Psoas muscle (tissue), 8 donors: ENCODE data around the gene DNAH12. TPM values are rescaled to one million over a fixed set of nuclear protein-coding genes. Genes with fewer than 3 reads are reported as not detected.
A peak's percentile ranks its signal among the peaks of the same experiment; 100 is the strongest.

ENCODE experiments used
- ATAC-seq, 4 donors: fragments of 200-7000 bp; cut with Tn5 transposase; one replicate each; pipeline ENCODE4 v1.9.1; 2020; ENCODE audit warnings: moderate library complexity in 3 of 4, mild to moderate bottlenecking in 2 of 4
- DNase-seq, 2 donors: peaks; one replicate each; pipeline ENCODE4 v3.0.0-alpha.2; 2020
- H3K27ac ChIP-seq: fragments of 200-600 bp; one replicate; pipeline ENCODE4 v1.8.0; 2022
- H3K27me3 ChIP-seq, 3 donors: fragments of 200-600 bp in 1 of 3; one replicate each; pipeline versions ENCODE4 v1.6.1 to v1.8.0; 2013 to 2022; ENCODE audit warnings: low read length in 2 of 3, mild to moderate bottlenecking in 2 of 3, moderate library complexity in 1 of 3; ENCODE audit not compliant: insufficient read depth in 3 of 3
- H3K36me3 ChIP-seq, 2 donors: fragments of 200-600 bp in 1 of 2; one replicate each; pipeline versions ENCODE4 v1.6.1 to v1.8.0; 2013 to 2022; ENCODE audit warnings: low read depth in 1 of 2, mild to moderate bottlenecking in 1 of 2, moderate library complexity in 1 of 2; ENCODE audit not compliant: insufficient read depth in 1 of 2
- H3K4me1 ChIP-seq: fragments of 200-600 bp; one replicate; pipeline ENCODE4 v1.8.0; 2022
- H3K4me3 ChIP-seq: fragments of 200-600 bp; one replicate; pipeline ENCODE4 v1.8.0; 2022; ENCODE audit warnings: mild to moderate bottlenecking
- H3K9me3 ChIP-seq: fragments of 200-600 bp; one replicate; pipeline ENCODE4 v1.8.0; 2022
- WGBS, 3 donors: extraction: QIAGEN DNeasy Blood & Tissue Kit; methylation state at CpG; one replicate each; pipeline versions ENCODE4 v1.1.6 to v1.1.7; 2013; 5-methylcytosine and 5-hydroxymethylcytosine counted together
- intact Hi-C, 2 donors: fragments of 100-400 bp; cut with DNase I; formaldehyde crosslinking; loops; one replicate each; pipeline versions ENCODE4 v1.11.0 to v1.14.2; 2022
- polyA plus RNA-seq, 3 donors: library from polyadenylated mRNA; stranded (reverse); fragments of 200-250 nt; gene quantifications; one replicate each; pipeline ENCODE4 v1.2.3, GENCODE V29; 2013
- total RNA-seq, 4 donors: library from RNA; stranded (reverse); fragmentation: NEBNext Ultra II Directional in 2 of 4; extraction: Animal tissue kit (Norgen Biotek cat#: 25700) in 2 of 4; gene quantifications; one replicate each; pipeline versions ENCODE4 v1.2.1 to v1.2.4, GENCODE V29; 2021 to 2023
- TF ChIP-seq, protein P1 (sequence below): fragments of 200-600 bp; IDR thresholded peaks from one replicate; pipeline ENCODE4 v1.8.0; 2022; ENCODE audit warnings: antibody characterized with exemption
- donor health status: healthy with polysubstance abuse.
- donor health status: DM: no; HTN: no; CAD: no; lungs with moderate emphysema.
- donor health status: Bipolar disorder and iron deficiency.
- donor health status: healthy.
- donor health status: DM: yes; HTN: yes; CAD: no.
- donor health status: DM: no; HTN: no; CAD: no.
- donor health status: DM: no; HTN: no; CAD: no.
- donor health status: DM: yes; HTN: yes; CAD: no.

Gene DNAH12
- total and polyA plus RNA-seq, 7 donors = under 0.01 to 0.34 (median 0.08) TPM; not detected in 1

GRCh38 chr3:57559526-57559925 lies 15.4 kb upstream of the DNAH12 start:
- 93 to 97% (median 97%) methylated on average over 1 of the region's 1 CpG for WGBS, 3 donors
- Histone ChIP-seq H3K9me3 (no peaks in the 10 kb centered on the region), H3K4me1 (peaks cover 32% of the 10 kb centered on the region)

GRCh38 chr3:57557085-57557537 lies 13.0 kb upstream of the DNAH12 start:
- intact Hi-C loops = loop anchor here (2.0 to 5.0 kb wide), 2 partner anchors 40 kb away; partner anchors contain the start of gene ARF4 (in 2 of the 2)

More at GRCh38 chr3:57559526-57559925, 15.4 kb upstream of the DNAH12 start:
- H3K27ac ChIP-seq = no peak overlapping the region
- H3K4me3 ChIP-seq = no peak overlapping the region
- intact Hi-C loops = loop anchor here in 1 of 2 donors (5.0 kb wide), 1 partner anchor 38 kb away; the partner anchor contains the start of gene ARF4
- DNase-seq (no peak), ATAC-seq (no peak)
- TF ChIP-seq, protein P1, sequence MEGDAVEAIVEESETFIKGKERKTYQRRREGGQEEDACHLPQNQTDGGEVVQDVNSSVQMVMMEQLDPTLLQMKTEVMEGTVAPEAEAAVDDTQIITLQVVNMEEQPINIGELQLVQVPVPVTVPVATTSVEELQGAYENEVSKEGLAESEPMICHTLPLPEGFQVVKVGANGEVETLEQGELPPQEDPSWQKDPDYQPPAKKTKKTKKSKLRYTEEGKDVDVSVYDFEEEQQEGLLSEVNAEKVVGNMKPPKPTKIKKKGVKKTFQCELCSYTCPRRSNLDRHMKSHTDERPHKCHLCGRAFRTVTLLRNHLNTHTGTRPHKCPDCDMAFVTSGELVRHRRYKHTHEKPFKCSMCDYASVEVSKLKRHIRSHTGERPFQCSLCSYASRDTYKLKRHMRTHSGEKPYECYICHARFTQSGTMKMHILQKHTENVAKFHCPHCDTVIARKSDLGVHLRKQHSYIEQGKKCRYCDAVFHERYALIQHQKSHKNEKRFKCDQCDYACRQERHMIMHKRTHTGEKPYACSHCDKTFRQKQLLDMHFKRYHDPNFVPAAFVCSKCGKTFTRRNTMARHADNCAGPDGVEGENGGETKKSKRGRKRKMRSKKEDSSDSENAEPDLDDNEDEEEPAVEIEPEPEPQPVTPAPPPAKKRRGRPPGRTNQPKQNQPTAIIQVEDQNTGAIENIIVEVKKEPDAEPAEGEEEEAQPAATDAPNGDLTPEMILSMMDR = no peak
- peaks cover 0 to 44% of the 10 kb centered on the region in 2 donors for H3K36me3 ChIP-seq
- H3K27me3 ChIP-seq = no peaks in the 10 kb centered on the region

GRCh38 chr3:57556459-57557084 lies 12.4 kb upstream of the DNAH12 start:
- TF ChIP-seq, protein P1 = no peak
- DNase-seq (peak; percentile 29 to 64), ATAC-seq (peak; percentile 43 to 56 (median 48))
- intact Hi-C loops = loop anchor here (2.0 to 5.0 kb wide), 2 partner anchors 40 to 41 kb away; partner anchors contain the start of gene ARF4 (in 2 of the 2)
- H3K9me3 ChIP-seq = no peaks in the 10 kb centered on the region
- no peaks in the 10 kb centered on the region for H3K27me3 ChIP-seq
- peak overlapping the region; percentile 96 for H3K27ac ChIP-seq
- H3K36me3 ChIP-seq = peaks cover 0 to 34% of the 10 kb centered on the region in 2 donors
- peaks cover 32% of the 10 kb centered on the region for H3K4me1 ChIP-seq
- 0 to 1% (median 0%) methylated on average over 51 to 54 of the region's 54 CpGs for WGBS, 3 donors
- H3K4me3 ChIP-seq = peak overlapping the region; percentile 97

More at GRCh38 chr3:57557085-57557537, 13.0 kb upstream of the DNAH12 start:
- ATAC-seq = peak; percentile 10 to 32 (median 15)
- Histone ChIP-seq H3K4me1 (peaks cover 32% of the 10 kb centered on the region), H3K4me3 (peak overlapping the region; percentile 97), H3K27ac (peak overlapping the region; percentile 96), H3K36me3 (peaks cover 0 to 39% of the 10 kb centered on the region in 2 donors), H3K9me3 (no peaks in the 10 kb centered on the region), H3K27me3 (no peaks in the 10 kb centered on the region)
- 2 to 3% (median 2%) methylated on average over 29 of the region's 29 CpGs for WGBS, 3 donors
- peak in 1 of 2 donors; percentile 23 for DNase-seq
- TF ChIP-seq, protein P1 = no peak

DNA sequence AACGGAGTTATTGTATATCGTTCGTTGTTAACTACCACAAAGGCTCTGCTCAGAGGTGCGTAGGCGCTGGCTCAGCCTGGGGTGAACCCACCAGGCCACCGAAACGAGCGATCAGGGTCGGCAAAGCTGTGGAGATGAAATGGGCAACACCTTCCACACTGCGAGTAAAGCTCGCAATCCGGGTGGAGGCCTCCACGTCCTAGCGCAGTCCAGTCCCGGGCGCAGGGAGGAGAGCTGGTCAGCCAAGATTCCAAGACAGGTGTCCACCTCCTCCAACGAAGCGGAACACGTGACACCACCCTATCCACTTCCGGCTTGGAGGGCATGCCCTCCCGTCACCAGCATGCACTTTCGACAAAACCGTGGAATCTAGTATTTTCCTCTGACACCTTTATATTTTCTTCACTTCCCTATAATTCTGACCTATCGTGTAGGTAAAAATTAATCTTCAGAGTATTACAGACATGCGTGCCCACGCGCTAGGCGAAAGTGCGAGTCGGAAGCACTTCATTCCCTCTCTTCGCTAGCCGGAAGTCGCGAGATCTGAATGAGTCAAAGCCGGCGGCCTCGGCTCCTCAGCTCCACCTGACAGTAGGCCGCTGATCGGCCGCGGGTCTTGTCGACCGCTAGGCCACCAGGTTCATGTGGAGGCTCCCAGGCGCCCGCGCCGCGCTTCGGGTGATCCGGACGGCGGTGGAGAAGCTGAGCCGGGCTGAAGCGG lies 11.8 kb upstream of the DNAH12 start, which contains the start of gene PDE12:
PDE12 (plus strand) TSS at position 537 of the 721 bp plus-strand sequence; CDS start at position 643, 106 bp downstream.
- Histone ChIP-seq H3K27me3 (no peaks in the 10 kb centered on the region), H3K36me3 (peaks cover 0 to 27% of the 10 kb centered on the region in 2 donors), H3K27ac (peak within 1 kb of the TSS; percentile 96), H3K9me3 (no peaks in the 10 kb centered on the region), H3K4me1 (peaks cover 32% of the 10 kb centered on the region), H3K4me3 (peak within 1 kb of the TSS; percentile 97)
- WGBS, 3 donors = 0% methylated on average over 54 of the region's 54 CpGs
- ATAC-seq (peak; percentile 95 to 96 (median 96)), DNase-seq (peak; percentile 87 to 94)
- intact Hi-C loops = loop anchor here (2.0 to 5.0 kb wide), 2 partner anchors 41 kb away; partner anchors contain the start of gene ARF4 (in 2 of the 2)
- TF ChIP-seq, protein P1 = no peak
